Measurements from ENCODE around the gene HOXC5. TPM values are rescaled to one million over a fixed set of nuclear protein-coding genes. Genes with fewer than 3 reads are reported as not detected.

Gene HOXC5
- total and polyA plus RNA-seq, 12 donors: 0.01 TPM; not detected in 11

- H3K27me3 ChIP-seq: peaks cover 43 to 98% (median 97%) of the 10 kb centered on the region in 7 donors
- no peaks in the 10 kb centered on the region for H3K9me3 ChIP-seq
- H3K36me3 ChIP-seq: no peaks in the 10 kb centered on the region
- no peak for TF ChIP-seq CTCF (IDR thresholded peaks at IDR 0.05)
- WGBS, 2 donors: 6 to 12% methylated on average over 2 of the region's 2 CpGs
- ATAC-seq (no peak), DNase-seq (no peak)
- intact Hi-C loops (cut with DNase I): loop anchor here in 4 of 10 donors (5.0 to 10.0 kb wide), 3 partner anchors 194 to 367 kb away; no protein-coding TSS in a partner anchor
- peaks cover 6 to 20% (median 16%) of the 10 kb centered on the region in 9 donors for H3K4me1 ChIP-seq
- H3K27ac ChIP-seq: no peak overlapping the region
- H3K4me3 ChIP-seq: no peak overlapping the region
Observed at GRCh38 chr12:54008260-54008552, 24.6 kb upstream of the HOXC5 start.

GRCh38 chr12:54009171-54010052, 23.4 kb upstream of the HOXC5 start:
- Histone ChIP-seq H3K36me3 (no peaks in the 10 kb centered on the region), H3K27me3 (peaks cover 36 to 98% (median 96%) of the 10 kb centered on the region in 7 donors), H3K4me3 (peak overlapping the region in 4 of 10 donors; percentile 11 to 28 (median 20)), H3K4me1 (peaks cover 6 to 23% (median 17%) of the 10 kb centered on the region in 9 donors), H3K9me3 (no peaks in the 10 kb centered on the region), H3K27ac (no peak overlapping the region)
- intact Hi-C loops (cut with DNase I): loop anchor here in 5 of 10 donors (5.0 to 10.0 kb wide), 4 partner anchors 193 to 365 kb away; no protein-coding TSS in a partner anchor
- 3% methylated on average over 47 to 51 of the region's 51 CpGs for WGBS, 2 donors
- DNase-seq (no peak), ATAC-seq (peak in 1 of 8 donors; percentile 16)
- no peak for TF ChIP-seq CTCF (IDR thresholded peaks at IDR 0.05)

DNA sequence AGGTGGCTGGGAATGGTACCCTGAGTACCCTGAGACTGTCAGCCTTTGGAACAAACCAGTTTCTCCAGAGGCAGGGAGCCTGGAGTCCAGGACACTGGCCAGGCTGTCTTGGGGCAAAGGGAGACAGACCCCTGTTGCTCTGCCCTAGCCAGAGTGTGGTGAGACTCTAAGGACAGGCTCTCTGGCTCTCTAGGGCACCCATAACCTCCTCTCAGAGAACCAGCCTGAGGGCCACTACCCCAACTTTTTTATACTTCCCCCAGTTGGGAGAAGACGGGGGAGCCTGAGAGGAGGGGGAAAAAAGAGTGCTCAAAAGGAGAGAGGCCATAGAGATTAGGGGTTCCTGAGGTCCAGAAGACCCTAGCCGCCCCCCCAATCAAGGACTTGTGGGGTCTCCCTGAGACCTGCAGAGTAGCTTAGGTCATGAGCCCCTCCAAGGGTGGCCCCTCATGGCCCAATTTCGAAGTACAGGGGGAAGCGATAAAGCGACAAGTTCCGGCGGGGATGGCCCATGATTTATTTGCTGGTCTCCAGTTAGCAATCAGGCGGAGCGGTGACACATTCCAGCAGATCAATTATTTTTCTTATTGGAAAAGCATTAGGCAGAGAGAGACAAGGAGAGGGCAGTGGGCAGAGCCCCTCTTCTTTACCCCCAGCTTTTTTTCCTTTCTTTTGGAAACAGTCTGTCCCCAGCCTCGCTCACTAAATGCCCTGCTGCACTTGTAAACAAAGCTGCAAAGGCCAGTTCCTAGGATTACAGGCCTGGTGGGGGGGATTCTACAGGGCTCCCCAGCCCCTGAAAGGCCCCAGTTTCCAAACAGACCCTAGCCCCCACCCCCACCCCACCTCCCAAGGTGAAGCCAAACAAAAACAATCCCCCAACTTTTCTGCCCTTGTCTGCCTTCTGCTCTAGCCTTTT, 22.5 kb upstream of the HOXC5 start:
- 9 to 17% methylated on average over 10 of the region's 10 CpGs for WGBS, 2 donors
- intact Hi-C loops (cut with DNase I): loop anchor here in 1 of 10 donors (10.0 kb wide), 1 partner anchor 344 kb away; no protein-coding TSS in a partner anchor
- Histone ChIP-seq H3K4me3 (no peak overlapping the region), H3K27me3 (peaks cover 42 to 98% (median 96%) of the 10 kb centered on the region in 7 donors), H3K9me3 (no peaks in the 10 kb centered on the region), H3K4me1 (peaks cover 6 to 26% (median 17%) of the 10 kb centered on the region in 9 donors), H3K27ac (no peak overlapping the region), H3K36me3 (no peaks in the 10 kb centered on the region)
- no peak for TF ChIP-seq CTCF (IDR thresholded peaks at IDR 0.05)
- DNase-seq: no peak
- no peak for ATAC-seq
